GM23338 (cell line): Measurements from ENCODE around the gene SPATS2. TPM values are rescaled to one million over a fixed set of nuclear protein-coding genes. Genes with fewer than 3 reads are reported as not detected.

Experiments used
- ATAC-seq: fragments of 200-7000 bp; cut with Tn5 transposase; 3 replicates; pipeline ENCODE4 v1.9.1; 2020
- DNase-seq: peaks from one replicate; pipeline ENCODE4 v3.0.0-alpha.2; 2015; ENCODE audit warnings: low spot score
- H2AFZ ChIP-seq: fragments of 200-600 bp; sonication (generic); 2 replicates; pipeline ENCODE4 v1.8.0; 2016; ENCODE audit warnings: antibody characterized with exemption, mild to moderate bottlenecking, moderate library complexity
- H3F3A ChIP-seq: fragments of 200-600 bp; sonication (generic); replicated peaks from 2 replicates; pipeline ENCODE4 v1.8.0; 2017; ENCODE audit warnings: antibody characterized with exemption, mixed run types, low read depth
- H3K27ac ChIP-seq: fragments of 200-600 bp; sonication (generic); 2 replicates; pipeline ENCODE4 v1.6.1; 2016; ENCODE audit warnings: low read depth
- H3K27me3 ChIP-seq: fragments of 200-600 bp; sonication (generic); 2 replicates; pipeline ENCODE4 v1.8.0; 2016; ENCODE audit warnings: mild to moderate bottlenecking, mixed run types, moderate library complexity; ENCODE audit not compliant: insufficient read depth
- H3K36me3 ChIP-seq: fragments of 200-600 bp; sonication (generic); 2 replicates; pipeline ENCODE4 v1.8.0; 2016; ENCODE audit warnings: mild to moderate bottlenecking; ENCODE audit not compliant: insufficient read depth
- H3K4me1 ChIP-seq: fragments of 200-600 bp; sonication (generic); 2 replicates; pipeline ENCODE4 v1.8.0; 2016; ENCODE audit warnings: mild to moderate bottlenecking, moderate library complexity; ENCODE audit not compliant: insufficient read depth
- H3K4me2 ChIP-seq: fragments of 200-600 bp; sonication (generic); 2 replicates; pipeline ENCODE4 v1.7.1; 2017; ENCODE audit warnings: mixed run types
- H3K4me3 ChIP-seq: fragments of 200-600 bp; sonication (generic); 2 replicates; pipeline ENCODE4 v1.6.1; 2016; ENCODE audit warnings: mixed run types
- H3K79me2 ChIP-seq: fragments of 200-600 bp; sonication (generic); replicated peaks from 2 replicates; pipeline ENCODE4 v1.8.0; 2017; ENCODE audit warnings: mild to moderate bottlenecking; ENCODE audit not compliant: insufficient read depth
- H3K9me2 ChIP-seq: fragments of 200-600 bp; sonication (generic); 2 replicates; pipeline ENCODE4 v1.8.0; 2017; ENCODE audit not compliant: insufficient read depth
- H4K20me1 ChIP-seq: fragments of 200-600 bp; sonication (generic); replicated peaks from 2 replicates; pipeline ENCODE4 v1.8.0; 2017; ENCODE audit warnings: mild to moderate bottlenecking; ENCODE audit not compliant: insufficient read depth
- H3K27ac Mint-ChIP-seq: 2 replicates; pipeline ENCODE4 v1.8.0; 2020; ENCODE audit warnings: inconsistent platforms, mild to moderate bottlenecking, moderate library complexity, mixed read lengths
- H3K27me3 Mint-ChIP-seq: 3 replicates; pipeline ENCODE4 v1.8.0; 2022; ENCODE audit warnings: low read depth, mild to moderate bottlenecking, moderate library complexity, mixed read lengths, inconsistent platforms; ENCODE audit not compliant: insufficient read depth, poor library complexity
- H3K36me3 Mint-ChIP-seq: 3 replicates; pipeline ENCODE4 v1.8.0; 2021; ENCODE audit warnings: low read depth, mild to moderate bottlenecking, inconsistent platforms, moderate library complexity, mixed read lengths
- H3K4me1 Mint-ChIP-seq: 3 replicates; pipeline ENCODE4 v1.8.0; 2020; ENCODE audit warnings: mild to moderate bottlenecking, inconsistent platforms, mixed read lengths
- H3K4me3 Mint-ChIP-seq: 3 replicates; pipeline ENCODE4 v1.8.0; 2021; ENCODE audit warnings: moderate library complexity, mild to moderate bottlenecking, inconsistent platforms, mixed read lengths
- H3K9me3 Mint-ChIP-seq: 3 replicates; pipeline ENCODE4 v1.8.0; 2020; ENCODE audit warnings: moderate library complexity, mild to moderate bottlenecking, inconsistent platforms, mixed read lengths
- CREB1 ChIP-seq: fragments of 250-450 bp; sonication (Bioruptor Pico); IDR thresholded peaks from 2 replicates; pipeline ENCODE4 v1.5.0; 2020; ENCODE audit warnings: low read depth, mild to moderate bottlenecking, moderate library complexity
- CTCF ChIP-seq, 2 experiments: fragments of 200-600 bp in 1 of 2; sonication (generic) in 1 of 2; conservative IDR thresholded peaks; 2 replicates each; pipeline versions ENCODE4 v1.5.1 to v1.6.1; 2016 to 2017; ENCODE audit warnings: antibody characterized with exemption in 2 of 2, low read depth in 2 of 2, mild to moderate bottlenecking in 2 of 2, moderate library complexity in 1 of 2
- ETS1 ChIP-seq: IDR thresholded peaks from 2 replicates; pipeline ENCODE4 v1.6.1; 2016; ENCODE audit warnings: antibody characterized with exemption
- EZH2 ChIP-seq: fragments of 200-600 bp; sonication (generic); IDR thresholded peaks from one replicate; pipeline ENCODE4 v1.8.0; 2017; ENCODE audit warnings: antibody characterized with exemption, mild to moderate bottlenecking, low read depth; ENCODE audit not compliant: unreplicated experiment
- EZH2phosphoT487 ChIP-seq: fragments of 200-600 bp; sonication (generic); IDR thresholded peaks from one replicate; pipeline ENCODE4 v1.8.1; 2018; ENCODE audit warnings: antibody characterized with exemption; ENCODE audit not compliant: unreplicated experiment
- JUNB ChIP-seq: IDR thresholded peaks from one replicate; pipeline ENCODE4 v1.6.1; 2016; ENCODE audit warnings: antibody characterized with exemption; ENCODE audit not compliant: unreplicated experiment
- NANOG ChIP-seq: IDR thresholded peaks from 2 replicates; pipeline ENCODE4 v1.6.1; 2016; ENCODE audit warnings: antibody characterized with exemption, borderline replicate concordance
- POLR2AphosphoS5 ChIP-seq: IDR thresholded peaks from 2 replicates; pipeline ENCODE4 v1.6.1; 2016; ENCODE audit warnings: antibody characterized with exemption, low read depth
- REST ChIP-seq: IDR thresholded peaks from one replicate; pipeline ENCODE4 v1.6.1; 2018; ENCODE audit warnings: antibody characterized with exemption; ENCODE audit not compliant: unreplicated experiment
- STAT1 ChIP-seq: IDR thresholded peaks from one replicate; pipeline ENCODE4 v1.6.1; 2016; ENCODE audit warnings: antibody characterized with exemption; ENCODE audit not compliant: unreplicated experiment
- ZNF114 ChIP-seq: fragments of 250-450 bp; sonication (Bioruptor Pico); IDR thresholded peaks from 2 replicates; pipeline ENCODE4 v1.5.0; 2020; ENCODE audit warnings: mild to moderate bottlenecking, moderate library complexity
- ZNF331 ChIP-seq: fragments of 250-450 bp; sonication (Bioruptor Pico); IDR thresholded peaks from 2 replicates; pipeline ENCODE4 v1.5.0; 2020; ENCODE audit warnings: low read depth, mild to moderate bottlenecking, moderate library complexity
- ZNF462 ChIP-seq: fragments of 250-450 bp; sonication (Bioruptor Pico); IDR thresholded peaks from 2 replicates; pipeline ENCODE4 v1.5.0; 2020; ENCODE audit warnings: mild to moderate bottlenecking, moderate library complexity
- polyA plus RNA-seq: library from polyadenylated mRNA; unstranded; fragments of >200 nt; fragmentation: Nextera tagmentation; extraction: Ambion mirVana; gene quantifications from 2 replicates; pipeline ENCODE4 v1.2.1, GENCODE V29; 2016
- total RNA-seq: library from RNA; depleted of rRNA; stranded (reverse); fragments of >200 nt; shearing (Covaris generic); gene quantifications from 2 replicates; pipeline ENCODE4 v1.2.3, GENCODE V29; 2014

Gene SPATS2
- total and polyA plus RNA-seq, 2 experiments from 2014 or later: 20.6 to 61.0 TPM

- no peak overlapping the region for H3K27ac Mint-ChIP-seq
- Histone ChIP-seq H3K4me2 (no peak overlapping the region), H3K27me3 (no peaks in the 10 kb centered on the region), H2AFZ (no peak overlapping the region), H3K4me1 (peaks cover 8% of the 10 kb centered on the region), H3K9me2 (no peaks in the 10 kb centered on the region), H3K79me2 (no peaks in the 10 kb centered on the region), H4K20me1 (no peaks in the 10 kb centered on the region), H3F3A (no peaks in the 10 kb centered on the region), H3K36me3 (no peaks in the 10 kb centered on the region), H3K4me3 (no peak overlapping the region), H3K27ac (no peak overlapping the region)
- H3K9me3 Mint-ChIP-seq: no peaks in the 10 kb centered on the region
- peaks cover 12% of the 10 kb centered on the region for H3K4me1 Mint-ChIP-seq
- H3K27me3 Mint-ChIP-seq: no peaks in the 10 kb centered on the region
- ATAC-seq: no peak
- TF ChIP-seq CREB1 (CRISPR knock-in tag) (no peak), ETS1 (no peak), ZNF462 (no peak), ZNF331 (CRISPR knock-in tag) (no peak), ZNF114 (CRISPR knock-in tag) (no peak), EZH2phosphoT487 (no peak), JUNB (no peak), REST (no peak), EZH2 (no peak), POLR2AphosphoS5 (no peak), STAT1 (no peak), CTCF (conservative IDR thresholded peaks at IDR 0.05; ENCODE audit: low read depth in 2 of 2) (no peak), NANOG (no peak)
- DNase-seq: no peak
- H3K36me3 Mint-ChIP-seq: peaks cover 11% of the 10 kb centered on the region; the same call in 2 of the 3 replicates
- H3K4me3 Mint-ChIP-seq: no peak overlapping the region
Observed at GRCh38 chr12:49420556-49420955, 53.3 kb downstream of the SPATS2 start.
